ENCODE results near the gene PDSS1.
A peak's percentile ranks its signal among the peaks of the same experiment; 100 is the strongest.

The PDSS1 gene

GRCh38 chr10:26699631-26700030 is 2.1 kb downstream of the PDSS1 start:
- no peak for DNase-seq

GRCh38 chr10:26700884-26701630 is 3.6 kb downstream of the PDSS1 start:
- DNase-seq, result no peak

- DNase-seq, result no peak
Observed at GRCh38 chr10:26703096-26703495, 5.6 kb downstream of the PDSS1 start.

- DNase-seq, result no peak
Observed at GRCh38 chr10:26703974-26704373, 6.5 kb downstream of the PDSS1 start.

GRCh38 chr10:26706206-26706605 is 8.7 kb downstream of the PDSS1 start:
- no peak for DNase-seq

- no peak for DNase-seq
Observed at GRCh38 chr10:26706936-26707335, 9.4 kb downstream of the PDSS1 start.

- no peak for DNase-seq
Observed at GRCh38 chr10:26711324-26711723, 13.8 kb downstream of the PDSS1 start.

GRCh38 chr10:26714415-26715136 is 17.1 kb downstream of the PDSS1 start:
- DNase-seq, result no peak

GRCh38 chr10:26715137-26715487 is 17.6 kb downstream of the PDSS1 start:
- no peak for DNase-seq

- no peak for DNase-seq
Observed at GRCh38 chr10:26717476-26717875, 20.0 kb downstream of the PDSS1 start.

- no peak for DNase-seq
Observed at GRCh38 chr10:26721561-26721960, 24.1 kb downstream of the PDSS1 start.

- no peak for DNase-seq
Observed at GRCh38 chr10:26723016-26723415, 25.5 kb downstream of the PDSS1 start.

GRCh38 chr10:26725837-26726727 is 28.6 kb downstream of the PDSS1 start:
- peak; percentile 39 for DNase-seq

GRCh38 chr10:26727005-26727404 is 29.5 kb downstream of the PDSS1 start:
- no peak for DNase-seq

GRCh38 chr10:26728957-26729356 is 31.5 kb downstream of the PDSS1 start:
- DNase-seq, result no peak

- no peak for DNase-seq
Observed at GRCh38 chr10:26729395-26729794, 31.9 kb downstream of the PDSS1 start.

GRCh38 chr10:26730552-26730951 is 33.1 kb downstream of the PDSS1 start:
- DNase-seq, result no peak

GRCh38 chr10:26733750-26734568 is 36.5 kb downstream of the PDSS1 start:
- DNase-seq, result no peak

GRCh38 chr10:26735435-26735834 is 37.9 kb downstream of the PDSS1 start:
- DNase-seq, result no peak

- no peak for DNase-seq
Observed at GRCh38 chr10:26737730-26738129, 40.2 kb downstream of the PDSS1 start.

GRCh38 chr10:26738301-26738911 is 40.9 kb downstream of the PDSS1 start:
- no peak for DNase-seq

- DNase-seq, result no peak
Observed at GRCh38 chr10:26739071-26739631, 41.6 kb downstream of the PDSS1 start.
